A549 (cell line): Measurements from ENCODE around the gene CTCFL.

ENCODE experiments used
- BHLHE40 ChIP-seq: IDR thresholded peaks from 2 replicates; pipeline ENCODE4 v1.6.1; 2012; ENCODE audit warnings: low read depth, low read length, inconsistent platforms
- CEBPB ChIP-seq, 2 experiments: fragments of >200 bp in 1 of 2; sonication (Bioruptor Twin) in 1 of 2; formaldehyde crosslinking in 1 of 2; IDR thresholded peaks; 2 replicates each; pipeline ENCODE4 v1.6.1; 2012 to 2016
- HDAC2 ChIP-seq: fragments of 200-600 bp; sonication (generic); IDR thresholded peaks from 2 replicates; pipeline ENCODE4 v1.6.1; 2016
- PHF8 ChIP-seq: fragments of 200-600 bp; sonication (generic); IDR thresholded peaks from 2 replicates; pipeline ENCODE4 v1.6.1; 2016; ENCODE audit warnings: low read depth, mild to moderate bottlenecking, antibody characterized with exemption, moderate library complexity, borderline replicate concordance
- POLR2A ChIP-seq: IDR thresholded peaks from 2 replicates; pipeline ENCODE4 v1.6.1; 2012; ENCODE audit warnings: mild to moderate bottlenecking, low read length
- RCOR1 ChIP-seq: fragments of 150-350 bp; IDR thresholded peaks from 2 replicates; pipeline ENCODE4 v1.6.1; 2014; ENCODE audit warnings: antibody characterized with exemption, low read length, low read depth
- RFX5 ChIP-seq: fragments of 450-650 bp; IDR thresholded peaks from 2 replicates; pipeline ENCODE4 v1.7.1; 2014; ENCODE audit warnings: antibody characterized with exemption, mild to moderate bottlenecking, moderate library complexity
- TF ChIP-seq, protein P1 (sequence below): fragments of >200 bp; sonication (Bioruptor Twin); formaldehyde crosslinking; IDR thresholded peaks from 3 replicates; pipeline ENCODE4 v1.5.1; 2016

DNA sequence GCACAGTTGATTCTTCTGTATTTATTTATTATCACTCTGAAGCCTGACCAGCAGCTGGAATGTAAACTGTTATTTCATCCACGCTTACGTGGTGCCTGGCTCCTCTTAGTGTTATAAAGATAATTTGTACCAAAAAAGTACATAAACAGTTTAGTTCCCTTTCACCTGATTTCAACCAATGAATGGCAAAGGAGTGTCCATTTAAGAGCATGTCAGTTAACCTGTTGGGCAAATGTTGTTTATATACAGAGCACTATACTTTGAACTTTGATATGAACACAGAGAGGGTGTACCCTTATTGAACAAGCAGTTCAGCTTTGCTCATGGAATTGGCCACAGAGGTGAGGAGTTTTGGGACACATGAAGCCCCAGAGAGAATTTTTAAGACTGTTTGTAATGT lies 7.2 kb upstream of the CTCFL start:
- no peak for TF ChIP-seq PHF8
- no peak for TF ChIP-seq HDAC2
- TF ChIP-seq, protein P1, sequence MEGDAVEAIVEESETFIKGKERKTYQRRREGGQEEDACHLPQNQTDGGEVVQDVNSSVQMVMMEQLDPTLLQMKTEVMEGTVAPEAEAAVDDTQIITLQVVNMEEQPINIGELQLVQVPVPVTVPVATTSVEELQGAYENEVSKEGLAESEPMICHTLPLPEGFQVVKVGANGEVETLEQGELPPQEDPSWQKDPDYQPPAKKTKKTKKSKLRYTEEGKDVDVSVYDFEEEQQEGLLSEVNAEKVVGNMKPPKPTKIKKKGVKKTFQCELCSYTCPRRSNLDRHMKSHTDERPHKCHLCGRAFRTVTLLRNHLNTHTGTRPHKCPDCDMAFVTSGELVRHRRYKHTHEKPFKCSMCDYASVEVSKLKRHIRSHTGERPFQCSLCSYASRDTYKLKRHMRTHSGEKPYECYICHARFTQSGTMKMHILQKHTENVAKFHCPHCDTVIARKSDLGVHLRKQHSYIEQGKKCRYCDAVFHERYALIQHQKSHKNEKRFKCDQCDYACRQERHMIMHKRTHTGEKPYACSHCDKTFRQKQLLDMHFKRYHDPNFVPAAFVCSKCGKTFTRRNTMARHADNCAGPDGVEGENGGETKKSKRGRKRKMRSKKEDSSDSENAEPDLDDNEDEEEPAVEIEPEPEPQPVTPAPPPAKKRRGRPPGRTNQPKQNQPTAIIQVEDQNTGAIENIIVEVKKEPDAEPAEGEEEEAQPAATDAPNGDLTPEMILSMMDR: no peak
- no peak for TF ChIP-seq POLR2A
- no peak for TF ChIP-seq BHLHE40
- no peak for TF ChIP-seq RFX5
- no peak for TF ChIP-seq RCOR1
- no peak for TF ChIP-seq CEBPB (IDR thresholded peaks at IDR 0.05)
